Liver (tissue), 9 donors: ENCODE measurements around the gene SULT1C4. TPM values are rescaled to one million over a fixed set of nuclear protein-coding genes. Genes with fewer than 3 reads are reported as not detected.

Experiments
- DNase-seq: peaks from one replicate; pipeline ENCODE4 v3.0.0-alpha.2; 2017; ENCODE audit warnings: low spot score
- H3K27ac ChIP-seq, 2 donors: one replicate each; pipeline ENCODE4 v1.7.0; 2013; ENCODE audit warnings: inconsistent platforms in 2 of 2, low read length in 2 of 2, control low read depth in 1 of 2, low read depth in 1 of 2, mild to moderate bottlenecking in 1 of 2
- H3K27me3 ChIP-seq, 4 donors: one replicate each; pipeline versions ENCODE4 v1.6.1 to v1.7.0; 2013; ENCODE audit warnings: low read length in 3 of 4, inconsistent platforms in 1 of 4, mild to moderate bottlenecking in 1 of 4, moderate library complexity in 1 of 4; ENCODE audit not compliant: control insufficient read depth in 4 of 4, insufficient read depth in 4 of 4
- H3K36me3 ChIP-seq, 4 donors: one replicate each; pipeline versions ENCODE4 v1.6.1 to v1.7.0; 2013; ENCODE audit warnings: low read length in 3 of 4, mild to moderate bottlenecking in 3 of 4, low read depth in 1 of 4, moderate library complexity in 1 of 4; ENCODE audit not compliant: control insufficient read depth in 4 of 4, insufficient read depth in 3 of 4
- H3K4me1 ChIP-seq, 4 donors: one replicate each; pipeline versions ENCODE4 v1.6.1 to v1.7.0; 2013; ENCODE audit warnings: low read length in 3 of 4, mild to moderate bottlenecking in 3 of 4, moderate library complexity in 1 of 4; ENCODE audit not compliant: control insufficient read depth in 4 of 4, insufficient read depth in 4 of 4
- H3K4me3 ChIP-seq, 3 donors: one replicate each; pipeline versions ENCODE4 v1.6.1 to v1.7.0; 2013; ENCODE audit warnings: low read length in 3 of 3, control low read depth in 1 of 3, low read depth in 1 of 3, mild to moderate bottlenecking in 1 of 3
- H3K9ac ChIP-seq, 2 donors: one replicate each; pipeline ENCODE4 v1.7.0; 2013; ENCODE audit warnings: low read length in 2 of 2, mild to moderate bottlenecking in 2 of 2, moderate library complexity in 2 of 2, control low read depth in 1 of 2, low read depth in 1 of 2
- H3K9me3 ChIP-seq, 4 donors: one replicate each; pipeline versions ENCODE4 v1.6.1 to v1.7.0; 2013; ENCODE audit warnings: low read length in 3 of 4; ENCODE audit not compliant: control insufficient read depth in 4 of 4
- FOXA1 ChIP-seq: IDR thresholded peaks from 2 replicates; pipeline ENCODE4 v1.6.1; 2016; ENCODE audit warnings: antibody characterized with exemption
- GABPA ChIP-seq, 2 donors: IDR thresholded peaks in 1 of 2; conservative IDR thresholded peaks in 1 of 2; 2 replicates each; pipeline ENCODE4 v1.6.1; 2016; ENCODE audit warnings: antibody characterized with exemption in 2 of 2, mild to moderate bottlenecking in 1 of 2, moderate library complexity in 1 of 2
- JUND ChIP-seq, 2 donors: IDR thresholded peaks; 2 replicates each; pipeline ENCODE4 v1.6.1; 2016; ENCODE audit warnings: antibody characterized with exemption in 2 of 2
- NR2F2 ChIP-seq: IDR thresholded peaks from 2 replicates; pipeline ENCODE4 v1.6.1; 2016; ENCODE audit warnings: antibody characterized with exemption
- RXRA ChIP-seq, 2 donors: IDR thresholded peaks; 2 replicates each; pipeline ENCODE4 v1.6.1; 2017 to 2018; ENCODE audit warnings: antibody characterized with exemption in 2 of 2, mild to moderate bottlenecking in 1 of 2
- SP1 ChIP-seq: IDR thresholded peaks from 2 replicates; pipeline ENCODE4 v1.6.1; 2018; ENCODE audit warnings: antibody characterized with exemption, mild to moderate bottlenecking
- TAF1 ChIP-seq: conservative IDR thresholded peaks from 2 replicates; pipeline ENCODE4 v1.6.1; 2016; ENCODE audit warnings: antibody characterized with exemption, mild to moderate bottlenecking
- YY1 ChIP-seq: IDR thresholded peaks from 2 replicates; pipeline ENCODE4 v1.6.1; 2016; ENCODE audit warnings: antibody characterized with exemption, mild to moderate bottlenecking
- ZBTB33 ChIP-seq: IDR thresholded peaks from 2 replicates; pipeline ENCODE4 v1.6.1; 2016; ENCODE audit warnings: antibody characterized with exemption
- WGBS: extraction: QIAGEN DNeasy Blood & Tissue Kit; methylation state at CpG from one replicate; pipeline ENCODE4 v1.1.7; 2013; 5-methylcytosine and 5-hydroxymethylcytosine counted together
- polyA plus RNA-seq, 2 donors: library from polyadenylated mRNA; stranded (reverse) in 1 of 2; unstranded in 1 of 2; fragments of 200-250 nt in 1 of 2; fragments of >200 nt in 1 of 2; fragmentation: Nextera tagmentation in 1 of 2; extraction: Ambion mirVana in 1 of 2; gene quantifications; one replicate each; pipeline versions ENCODE4 v1.2.1 to v1.2.3, GENCODE V29; 2013 to 2015
- total RNA-seq, 2 donors: library from RNA; depleted of rRNA; stranded (reverse); fragments of >200 nt; gene quantifications; one replicate each; pipeline ENCODE4 v1.2.3, GENCODE V29; 2014
- TF ChIP-seq, protein P1 (sequence below): IDR thresholded peaks from 2 replicates; pipeline ENCODE4 v1.6.1; 2016; ENCODE audit warnings: antibody characterized with exemption
- TF ChIP-seq, protein P2 (sequence below): IDR thresholded peaks from 2 replicates; pipeline ENCODE4 v1.6.1; 2016; ENCODE audit warnings: antibody characterized with exemption
- TF ChIP-seq, protein P3 (sequence below): fragments of 150-350 bp; IDR thresholded peaks from 2 replicates; pipeline ENCODE4 v1.5.1; 2017; ENCODE audit warnings: improper control_type of control experiment, low read depth, low read length; ENCODE audit not compliant: missing input control
- donor health status: healthy.
- donor health status: healthy.
- donor health status: healthy.
- donor health status: healthy.
- donor health status: healthy.

SULT1C4 gene
- total and polyA plus RNA-seq, 4 donors = 1.0 to 12.8 (median 1.3) TPM

DNA sequence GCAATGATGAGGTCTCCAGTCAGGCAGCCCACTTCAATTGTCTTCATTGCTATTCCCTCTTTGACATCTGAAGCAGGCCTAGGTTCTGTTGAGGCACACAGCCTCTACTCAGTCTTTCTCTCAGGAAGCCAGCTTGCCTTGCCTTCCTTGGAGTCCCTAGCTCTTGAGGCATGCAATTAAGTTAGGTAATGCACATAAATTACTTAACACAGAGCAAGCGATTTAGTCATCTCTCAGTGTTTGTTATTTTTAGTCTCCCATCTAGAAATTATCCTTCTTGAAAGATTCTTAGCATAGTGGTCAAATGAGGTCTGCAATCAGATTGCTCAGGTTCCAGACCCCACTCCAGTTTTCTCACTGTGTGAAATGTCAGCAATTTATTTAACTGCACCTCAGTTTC, 32.0 kb downstream of the SULT1C4 start (continued):
- TF ChIP-seq, protein P1, sequence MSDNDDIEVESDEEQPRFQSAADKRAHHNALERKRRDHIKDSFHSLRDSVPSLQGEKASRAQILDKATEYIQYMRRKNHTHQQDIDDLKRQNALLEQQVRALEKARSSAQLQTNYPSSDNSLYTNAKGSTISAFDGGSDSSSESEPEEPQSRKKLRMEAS = no peak
- TF ChIP-seq NR2F2 = no peak
- TF ChIP-seq, protein P2, sequence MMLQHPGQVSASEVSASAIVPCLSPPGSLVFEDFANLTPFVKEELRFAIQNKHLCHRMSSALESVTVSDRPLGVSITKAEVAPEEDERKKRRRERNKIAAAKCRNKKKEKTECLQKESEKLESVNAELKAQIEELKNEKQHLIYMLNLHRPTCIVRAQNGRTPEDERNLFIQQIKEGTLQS = no peak

- TF ChIP-seq, protein P1 = no peak
- no peak for TF ChIP-seq TAF1
- DNase-seq = no peak
- Histone ChIP-seq H3K4me1 (no peaks in the 10 kb centered on the region), H3K27me3 (no peaks in the 10 kb centered on the region), H3K4me3 (no peak overlapping the region), H3K9me3 (no peaks in the 10 kb centered on the region), H3K27ac (no peak overlapping the region), H3K9ac (no peak overlapping the region), H3K36me3 (no peaks in the 10 kb centered on the region)
- WGBS = 74% methylated on average over 1 of the region's 1 CpG
Observed at GRCh38 chr2:108412995-108413710, 35.4 kb downstream of the SULT1C4 start.

- H3K4me3 ChIP-seq = no peak overlapping the region
- TF ChIP-seq, protein P1 = no peak
- TF ChIP-seq ZBTB33 = no peak
- no peak for TF ChIP-seq RXRA (IDR thresholded peaks at IDR 0.05)
- TF ChIP-seq TAF1 = no peak
- no peak for TF ChIP-seq FOXA1
- TF ChIP-seq SP1 = no peak
- TF ChIP-seq, protein P3, sequence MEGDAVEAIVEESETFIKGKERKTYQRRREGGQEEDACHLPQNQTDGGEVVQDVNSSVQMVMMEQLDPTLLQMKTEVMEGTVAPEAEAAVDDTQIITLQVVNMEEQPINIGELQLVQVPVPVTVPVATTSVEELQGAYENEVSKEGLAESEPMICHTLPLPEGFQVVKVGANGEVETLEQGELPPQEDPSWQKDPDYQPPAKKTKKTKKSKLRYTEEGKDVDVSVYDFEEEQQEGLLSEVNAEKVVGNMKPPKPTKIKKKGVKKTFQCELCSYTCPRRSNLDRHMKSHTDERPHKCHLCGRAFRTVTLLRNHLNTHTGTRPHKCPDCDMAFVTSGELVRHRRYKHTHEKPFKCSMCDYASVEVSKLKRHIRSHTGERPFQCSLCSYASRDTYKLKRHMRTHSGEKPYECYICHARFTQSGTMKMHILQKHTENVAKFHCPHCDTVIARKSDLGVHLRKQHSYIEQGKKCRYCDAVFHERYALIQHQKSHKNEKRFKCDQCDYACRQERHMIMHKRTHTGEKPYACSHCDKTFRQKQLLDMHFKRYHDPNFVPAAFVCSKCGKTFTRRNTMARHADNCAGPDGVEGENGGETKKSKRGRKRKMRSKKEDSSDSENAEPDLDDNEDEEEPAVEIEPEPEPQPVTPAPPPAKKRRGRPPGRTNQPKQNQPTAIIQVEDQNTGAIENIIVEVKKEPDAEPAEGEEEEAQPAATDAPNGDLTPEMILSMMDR = no peak
- TF ChIP-seq YY1 = no peak
- no peak for TF ChIP-seq GABPA (IDR thresholded peaks at IDR 0.05 in 1 of 2, conservative IDR thresholded peaks at IDR 0.05 in 1 of 2)
- no peak for TF ChIP-seq JUND (IDR thresholded peaks at IDR 0.05)
- TF ChIP-seq, protein P2 = no peak
- H3K9me3 ChIP-seq = no peaks in the 10 kb centered on the region
- DNase-seq = no peak
- H3K9ac ChIP-seq = no peak overlapping the region
- H3K36me3 ChIP-seq = no peaks in the 10 kb centered on the region
- H3K27ac ChIP-seq = no peak overlapping the region
- H3K4me1 ChIP-seq = no peaks in the 10 kb centered on the region
- no peaks in the 10 kb centered on the region for H3K27me3 ChIP-seq
- WGBS = 94% methylated on average over 1 of the region's 1 CpG
Observed at GRCh38 chr2:108413711-108414095, 35.9 kb downstream of the SULT1C4 start.
